ENCODE data around the gene MAP2K2. TPM values are rescaled to one million over a fixed set of nuclear protein-coding genes. Genes with fewer than 3 reads are reported as not detected.

Gene MAP2K2
- total and polyA plus RNA-seq, 2 donors (not counting 3 experiments of a cell fraction or from before 2014, with no cell fraction given): 126 to 171 TPM

DNA sequence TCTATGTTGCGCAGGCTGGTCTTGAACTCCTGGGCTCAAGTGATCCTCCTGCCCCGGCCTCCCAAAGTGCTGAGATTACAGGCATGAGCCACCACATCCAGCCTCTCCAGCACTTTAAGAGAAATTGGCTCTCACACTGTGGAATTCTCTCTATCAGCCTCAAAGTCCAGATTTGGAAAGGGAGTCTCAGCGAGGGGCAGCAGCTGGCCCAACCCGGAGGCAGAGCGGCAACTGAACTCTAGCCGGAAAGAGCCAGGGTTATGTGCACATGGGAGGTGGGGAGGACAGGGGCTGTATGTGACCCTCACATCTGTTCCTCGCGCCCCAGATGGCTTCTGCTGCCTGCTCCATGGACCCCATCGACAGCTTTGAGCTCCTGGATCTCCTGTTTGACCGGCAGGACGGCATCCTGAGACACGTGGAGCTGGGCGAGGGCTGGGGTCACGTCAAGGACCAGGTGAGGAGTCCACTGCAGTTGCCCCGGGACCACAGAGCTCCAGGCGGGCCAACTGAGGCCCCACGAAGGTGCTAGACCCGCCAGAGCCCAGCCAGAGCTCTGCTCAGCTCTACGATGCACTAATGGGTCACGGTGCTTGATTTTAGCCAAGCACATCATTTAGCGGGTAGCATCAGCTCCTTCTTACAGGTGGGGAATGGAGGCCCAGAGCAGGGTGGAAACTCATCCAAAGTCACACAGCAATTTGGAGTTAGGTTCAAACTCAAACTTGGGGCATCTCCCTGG is 30.8 kb upstream of the MAP2K2 start:
- Histone ChIP-seq H2AFZ (ENCODE audit: low read depth, low read length) (no peak overlapping the region), H3K4me2 (ENCODE audit: insufficient read depth, low read length) (no peak overlapping the region), H3K4me1 (ENCODE audit: control insufficient read depth, extremely low read depth, insufficient read depth, low read length) (no peaks in the 10 kb centered on the region), H3K9me1 (replicated peaks; ENCODE audit: control insufficient read depth, extremely low read depth, insufficient read depth, low read length) (no peaks in the 10 kb centered on the region), H4K20me1 (replicated peaks; ENCODE audit: control insufficient read depth, extremely low read depth, insufficient read depth, low read length) (no peaks in the 10 kb centered on the region), H3K36me3 (ENCODE audit: control insufficient read depth in 2 of 2, extremely low read depth in 1 of 2, insufficient read depth in 2 of 2, low read length in 2 of 2) (no peaks in the 10 kb centered on the region), H3K27ac (ENCODE audit: insufficient read depth, low read depth, low read length) (no peak overlapping the region), H3K9ac (replicated peaks; ENCODE audit: extremely low read depth, insufficient read depth, low read length) (no peak overlapping the region), H3K79me2 (ENCODE audit: control insufficient read depth, insufficient read depth, low read length) (no peaks in the 10 kb centered on the region), H3K27me3 (ENCODE audit: control insufficient read depth in 2 of 2, insufficient read depth in 2 of 2, low read length in 2 of 2) (no peaks in the 10 kb centered on the region), H3K9me3 (replicated peaks; ENCODE audit: control insufficient read depth, insufficient read depth, low read length) (no peaks in the 10 kb centered on the region), H3K4me3 (replicated peaks in 1 of 3; ENCODE audit: insufficient read depth in 1 of 3, low read depth in 1 of 3, low read length in 3 of 3) (no peak overlapping the region)
- DNase-seq (ENCODE audit: low read depth, low spot score) (no peak), FAIRE-seq (no peak)
- no TSS peak for BruUV-seq (replicated peaks)
- ChIA-PET CTCF (interaction anchor here (1.0 to 5.6 kb wide), 3 partner anchors 15 to 34 kb away, joined by 3 to 51 read pairs (median 3); no protein-coding TSS in a partner anchor), POLR2A (no interaction called here)
- intact Hi-C loops (cut with micrococcal nuclease): no loop called here
- TF ChIP-seq, protein P1, sequence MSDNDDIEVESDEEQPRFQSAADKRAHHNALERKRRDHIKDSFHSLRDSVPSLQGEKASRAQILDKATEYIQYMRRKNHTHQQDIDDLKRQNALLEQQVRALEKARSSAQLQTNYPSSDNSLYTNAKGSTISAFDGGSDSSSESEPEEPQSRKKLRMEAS (IDR thresholded peaks at IDR 0.05; ENCODE audit: insufficient read depth, insufficient read length): no peak
- dilution Hi-C loops (cut with MboI; ENCODE audit: extremely low pct_ligation_motif_present, low sequenced_read_pairs): no loop called here

DNA sequence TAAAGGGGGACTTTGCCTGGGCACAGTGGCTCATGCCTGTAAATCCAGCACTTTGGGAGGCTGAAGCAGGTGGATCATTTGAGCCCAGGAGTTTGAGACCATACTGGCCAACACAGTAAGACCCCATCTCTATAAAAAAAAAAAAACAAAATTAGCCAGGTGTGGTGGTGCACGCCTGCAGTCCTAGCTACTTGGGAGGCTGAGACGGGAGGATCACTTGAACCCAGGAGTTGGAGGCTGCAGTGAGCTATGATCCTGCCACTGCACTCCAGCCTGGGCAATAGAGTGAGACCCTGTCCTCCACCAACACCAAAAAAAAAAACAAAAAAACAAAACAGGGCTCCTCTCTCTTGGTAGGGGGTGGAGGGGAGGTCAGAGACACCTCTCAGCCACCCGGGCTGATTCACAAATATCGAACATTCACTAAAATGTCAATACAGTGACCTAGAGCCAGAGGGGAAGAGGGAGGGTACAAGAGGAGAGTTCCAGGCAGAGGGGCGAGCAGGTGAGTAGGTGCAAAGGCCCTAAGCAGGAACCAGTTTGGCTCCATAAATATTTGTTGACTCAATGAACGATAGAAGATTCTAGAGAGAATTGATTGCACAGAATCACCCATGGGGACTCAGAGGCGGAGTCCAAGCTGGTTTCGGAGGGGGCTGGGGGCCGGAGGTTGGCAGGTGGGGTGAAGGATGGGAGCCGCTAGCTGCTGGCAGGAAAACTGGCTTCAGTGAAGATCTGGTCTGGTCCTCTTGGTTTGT is 28.5 kb upstream of the MAP2K2 start:
- Histone ChIP-seq H3K4me2 (ENCODE audit: insufficient read depth, low read length) (no peak overlapping the region), H3K9ac (replicated peaks; ENCODE audit: extremely low read depth, insufficient read depth, low read length) (no peak overlapping the region), H3K79me2 (ENCODE audit: control insufficient read depth, insufficient read depth, low read length) (no peaks in the 10 kb centered on the region), H3K27ac (ENCODE audit: insufficient read depth, low read depth, low read length) (no peak overlapping the region), H3K9me1 (replicated peaks; ENCODE audit: control insufficient read depth, extremely low read depth, insufficient read depth, low read length) (no peaks in the 10 kb centered on the region), H3K4me3 (replicated peaks in 1 of 3; ENCODE audit: insufficient read depth in 1 of 3, low read depth in 1 of 3, low read length in 3 of 3) (no peak overlapping the region), H3K9me3 (replicated peaks; ENCODE audit: control insufficient read depth, insufficient read depth, low read length) (no peaks in the 10 kb centered on the region), H2AFZ (ENCODE audit: low read depth, low read length) (no peak overlapping the region), H3K36me3 (ENCODE audit: control insufficient read depth in 2 of 2, extremely low read depth in 1 of 2, insufficient read depth in 2 of 2, low read length in 2 of 2) (no peaks in the 10 kb centered on the region), H3K4me1 (ENCODE audit: control insufficient read depth, extremely low read depth, insufficient read depth, low read length) (no peaks in the 10 kb centered on the region), H3K27me3 (ENCODE audit: control insufficient read depth in 2 of 2, insufficient read depth in 2 of 2, low read length in 2 of 2) (no peaks in the 10 kb centered on the region), H4K20me1 (replicated peaks; ENCODE audit: control insufficient read depth, extremely low read depth, insufficient read depth, low read length) (no peaks in the 10 kb centered on the region)
- dilution Hi-C loops (cut with MboI; ENCODE audit: extremely low pct_ligation_motif_present, low sequenced_read_pairs): no loop called here
- DNase-seq (ENCODE audit: low read depth, low spot score) (no peak), FAIRE-seq (no peak)
- ChIA-PET CTCF (interaction anchor here (5.6 kb wide), 1 partner anchor 13 kb away, joined by 51 read pairs; no protein-coding TSS in a partner anchor), POLR2A (no interaction called here)
- TF ChIP-seq, protein P1 (IDR thresholded peaks at IDR 0.05; ENCODE audit: insufficient read depth, insufficient read length): no peak
- TF ChIP-seq EZH2 (IDR thresholded peaks at IDR 0.05; ENCODE audit: borderline replicate concordance, low read depth, low read length, severe bottlenecking) (no peak), GATA2 (IDR thresholded peaks at IDR 0.05; ENCODE audit: insufficient read depth, insufficient read length, low read depth, low read length) (no peak), JUN (IDR thresholded peaks at IDR 0.05; ENCODE audit: borderline replicate concordance, insufficient read depth, insufficient read length, low read depth) (no peak), POLR2A (IDR thresholded peaks at IDR 0.05; ENCODE audit: low read depth, low read length) (no peak), MYC (IDR thresholded peaks at IDR 0.05; ENCODE audit: low read depth, low read length) (no peak), POLR2AphosphoS5 (IDR thresholded peaks at IDR 0.05; ENCODE audit: insufficient read depth, low read depth, low read length) (no peak), FOS (IDR thresholded peaks at IDR 0.05; ENCODE audit: borderline replicate concordance, insufficient read depth, low read length) (no peak)
- TF ChIP-seq, protein P2, sequence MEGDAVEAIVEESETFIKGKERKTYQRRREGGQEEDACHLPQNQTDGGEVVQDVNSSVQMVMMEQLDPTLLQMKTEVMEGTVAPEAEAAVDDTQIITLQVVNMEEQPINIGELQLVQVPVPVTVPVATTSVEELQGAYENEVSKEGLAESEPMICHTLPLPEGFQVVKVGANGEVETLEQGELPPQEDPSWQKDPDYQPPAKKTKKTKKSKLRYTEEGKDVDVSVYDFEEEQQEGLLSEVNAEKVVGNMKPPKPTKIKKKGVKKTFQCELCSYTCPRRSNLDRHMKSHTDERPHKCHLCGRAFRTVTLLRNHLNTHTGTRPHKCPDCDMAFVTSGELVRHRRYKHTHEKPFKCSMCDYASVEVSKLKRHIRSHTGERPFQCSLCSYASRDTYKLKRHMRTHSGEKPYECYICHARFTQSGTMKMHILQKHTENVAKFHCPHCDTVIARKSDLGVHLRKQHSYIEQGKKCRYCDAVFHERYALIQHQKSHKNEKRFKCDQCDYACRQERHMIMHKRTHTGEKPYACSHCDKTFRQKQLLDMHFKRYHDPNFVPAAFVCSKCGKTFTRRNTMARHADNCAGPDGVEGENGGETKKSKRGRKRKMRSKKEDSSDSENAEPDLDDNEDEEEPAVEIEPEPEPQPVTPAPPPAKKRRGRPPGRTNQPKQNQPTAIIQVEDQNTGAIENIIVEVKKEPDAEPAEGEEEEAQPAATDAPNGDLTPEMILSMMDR (IDR thresholded peaks at IDR 0.05; ENCODE audit: extremely low read depth in 1 of 2, insufficient read depth in 1 of 2, low read depth in 1 of 2, low read length in 2 of 2): no peak
- no TSS peak for BruUV-seq (replicated peaks)
- intact Hi-C loops (cut with micrococcal nuclease): no loop called here

All from endothelial cell of umbilical vein (primary cell).